H1 (cell line): Measurements from ENCODE around the gene ARMH2. TPM values are rescaled to one million over a fixed set of nuclear protein-coding genes. Genes with fewer than 3 reads are reported as not detected.

Source experiments
- TAF1 ChIP-seq: IDR thresholded peaks from 2 replicates; pipeline ENCODE4 v1.6.1; 2011; ENCODE audit warnings: mild to moderate bottlenecking, low read depth, low read length
- polyA plus RNA-seq, 7 experiments: library from polyadenylated mRNA; depleted of rRNA in 3 of 7; stranded (reverse) in 5 of 7; unstranded in 2 of 7; fragments of >200 nt in 5 of 7; fragments of 200-250 nt in 2 of 7; gene quantifications; 1 replicate in 5 of 7; 2 replicates in 1 of 7; 4 replicates in 1 of 7; pipeline versions ENCODE4 v1.2.1 to v1.2.3, GENCODE V29; 2011 to 2013; ENCODE audit warnings: missing spikeins in 2 of 7, mixed read lengths in 2 of 7
- total RNA-seq: library from RNA; stranded (reverse); fragmentation: NEBNext Ultra II Directional; extraction: Animal tissue kit (Norgen Biotek cat#: 25700); gene quantifications from 2 replicates; pipeline ENCODE4 v1.2.1, GENCODE V29; 2021

The ARMH2 gene
- total and polyA plus RNA-seq, 2 of the 8 experiments (the other 6 are each of a cell fraction or from before 2014, with no cell fraction given) = not detected

DNA sequence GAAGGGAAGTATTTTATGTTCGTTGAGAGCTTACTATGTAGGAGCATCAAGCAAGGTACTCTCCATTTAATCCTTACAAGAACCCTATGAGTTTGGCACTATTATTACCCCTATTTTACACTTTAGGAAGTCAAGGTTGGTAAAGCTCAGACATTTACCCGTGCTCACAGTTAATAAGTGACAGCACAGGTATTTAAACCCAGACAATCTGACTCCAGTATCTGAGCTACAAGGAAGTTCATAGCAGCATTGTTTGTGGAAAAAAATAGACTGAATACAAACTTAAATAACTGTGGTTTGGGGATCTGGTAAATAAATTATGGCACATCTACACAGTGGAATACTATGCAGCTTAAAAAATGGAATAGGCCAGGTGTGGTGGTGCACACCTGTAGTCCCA, 45.2 kb downstream of the ARMH2 start (continued):
- no peak for TF ChIP-seq TAF1
